ENCODE data around the gene HIPK1.

Gene HIPK1

GRCh38 chr1:113928941-113929749 is at the start of gene HIPK1:
HIPK1 (plus strand) TSS chr1:113929324.
- DNase-seq: peak; percentile 90 to 99 (median 94)
- intact Hi-C loops (cut with DNase I): loop anchor here (1.0 kb wide), 2 partner anchors 24 to 117 kb away; partner anchors contain the start of genes DCLRE1B and RSBN1

- no peak for DNase-seq
- intact Hi-C loops (cut with DNase I): no loop called here
Measured at GRCh38 chr1:113879739-113880038, 49.4 kb upstream of the HIPK1 start.

DNA sequence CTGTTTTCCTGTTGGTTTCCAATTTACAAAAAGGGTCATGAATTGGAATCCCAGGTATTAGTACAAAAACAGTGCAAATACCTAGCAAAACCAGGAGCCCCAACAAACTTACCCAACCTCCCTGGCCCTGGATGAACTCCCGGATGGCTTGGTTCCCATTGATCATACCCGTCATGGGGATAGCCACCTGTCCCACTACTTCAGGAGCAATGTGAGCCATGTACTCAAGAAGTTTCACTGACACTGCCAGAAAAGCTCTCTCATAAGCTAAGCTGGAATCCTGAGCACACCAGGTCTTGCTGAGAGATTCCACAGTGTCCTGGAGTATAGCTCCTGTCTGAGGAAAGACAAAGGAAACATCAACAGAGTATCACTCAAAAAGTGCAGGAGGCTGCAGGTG is 47.5 kb upstream of the HIPK1 start:
- no peak for DNase-seq
- intact Hi-C loops (cut with DNase I): no loop called here

- DNase-seq: no peak
- intact Hi-C loops (cut with DNase I): no loop called here
Measured at GRCh38 chr1:113886417-113887401, 42.4 kb upstream of the HIPK1 start.

DNA sequence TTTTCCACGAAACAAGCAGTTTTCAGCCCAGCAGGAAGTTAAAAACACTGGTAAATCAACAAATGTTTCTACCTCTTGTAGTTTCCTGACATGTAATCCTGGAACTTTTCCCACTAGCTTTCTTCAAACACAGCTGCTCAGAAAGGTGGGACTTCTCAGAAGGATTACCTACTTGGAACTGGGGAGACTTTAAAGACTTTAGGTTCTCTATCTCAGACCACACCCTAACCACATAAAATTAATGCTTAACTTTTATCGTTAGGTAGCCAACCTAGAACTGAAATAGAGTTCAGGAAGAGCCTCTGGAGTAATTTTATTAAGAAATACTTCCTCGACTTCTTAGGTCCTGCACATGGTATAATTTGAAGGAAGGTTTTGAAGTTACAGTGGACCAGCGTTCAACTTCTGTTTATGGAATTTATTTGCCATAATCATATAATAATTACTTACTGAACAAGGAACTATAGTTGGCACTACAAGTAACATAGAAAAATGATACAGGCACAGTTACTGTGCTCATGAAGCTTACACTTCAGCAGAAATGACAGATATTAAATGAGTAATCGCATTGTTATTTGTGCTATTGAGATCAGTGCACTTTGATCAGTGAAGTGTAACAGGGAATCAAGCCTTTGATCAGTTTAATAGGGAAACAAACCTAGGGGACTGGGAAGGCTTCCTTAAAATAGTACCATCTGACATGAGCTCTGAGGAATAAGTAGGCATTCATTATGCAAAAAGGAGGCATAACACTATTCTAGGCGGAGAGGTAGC is 41.5 kb upstream of the HIPK1 start, which contains the start of gene BCL2L15:
TSS of gene BCL2L15 (minus strand) at position 180 of the 774 bp plus-strand sequence. CDS start 206 bp downstream, outside the sequence.
- no peak for DNase-seq
- intact Hi-C loops (cut with DNase I): no loop called here

GRCh38 chr1:113890816-113891215 is 38.3 kb upstream of the HIPK1 start:
- no peak for DNase-seq
- intact Hi-C loops (cut with DNase I): no loop called here

DNA sequence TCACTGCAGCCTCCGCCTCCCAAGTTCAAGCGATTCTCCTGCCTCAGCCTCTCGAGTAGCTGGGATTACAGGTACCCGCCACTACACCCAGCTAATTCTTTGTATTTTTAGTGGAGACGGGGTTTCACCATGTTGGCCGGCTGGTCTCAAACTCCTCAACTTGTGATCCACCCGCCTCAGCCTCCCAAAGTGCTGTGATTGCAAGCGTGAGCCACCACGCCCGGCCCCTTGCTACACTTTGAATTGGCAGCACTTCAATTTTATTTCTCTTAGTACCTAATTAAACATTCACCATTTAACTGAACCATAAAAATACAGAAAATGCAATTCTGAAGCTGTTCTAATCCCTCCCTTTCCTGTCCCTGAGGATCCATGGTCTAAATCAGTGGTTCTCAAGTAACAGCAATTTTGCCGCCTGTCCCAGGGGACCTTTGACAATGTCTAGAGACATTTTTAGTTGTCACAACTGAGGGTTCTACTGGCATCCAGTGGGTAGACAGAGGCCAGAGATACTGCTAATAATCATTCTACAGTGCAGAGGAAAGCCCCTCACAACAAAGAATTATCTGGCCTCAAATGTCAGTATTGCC is 37.4 kb upstream of the HIPK1 start:
- DNase-seq: no peak
- intact Hi-C loops (cut with DNase I): no loop called here

DNA sequence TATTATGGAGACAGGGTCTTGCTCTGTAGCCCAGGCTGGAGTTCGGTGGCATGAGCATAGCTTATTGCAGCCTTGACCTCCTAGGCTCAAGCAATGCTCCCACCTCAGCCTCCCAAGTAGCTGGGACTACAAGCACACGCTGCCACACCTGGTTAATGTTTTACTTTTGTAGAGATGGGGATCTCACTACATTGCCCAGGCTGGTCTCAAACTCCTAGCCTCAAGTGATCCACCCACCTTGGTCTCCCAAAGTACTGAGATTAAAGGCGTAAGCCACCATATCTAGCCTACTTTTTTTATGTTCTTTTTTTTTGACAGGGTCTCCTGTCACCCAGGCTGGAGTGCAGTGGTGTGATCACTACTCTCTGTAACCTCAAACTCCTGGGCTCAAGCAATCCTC is 35.9 kb upstream of the HIPK1 start:
- no peak for DNase-seq
- intact Hi-C loops (cut with DNase I): no loop called here

GRCh38 chr1:113895098-113895497 is 34.0 kb upstream of the HIPK1 start:
- DNase-seq: peak in 4 of 10 donors; percentile 11 to 84 (median 32)
- intact Hi-C loops (cut with DNase I): no loop called here

GRCh38 chr1:113895961-113896360 is 33.2 kb upstream of the HIPK1 start:
- intact Hi-C loops (cut with DNase I): no loop called here
- no peak for DNase-seq

- intact Hi-C loops (cut with DNase I): no loop called here
- no peak for DNase-seq
Measured at GRCh38 chr1:113898241-113898814, 30.8 kb upstream of the HIPK1 start.

DNA sequence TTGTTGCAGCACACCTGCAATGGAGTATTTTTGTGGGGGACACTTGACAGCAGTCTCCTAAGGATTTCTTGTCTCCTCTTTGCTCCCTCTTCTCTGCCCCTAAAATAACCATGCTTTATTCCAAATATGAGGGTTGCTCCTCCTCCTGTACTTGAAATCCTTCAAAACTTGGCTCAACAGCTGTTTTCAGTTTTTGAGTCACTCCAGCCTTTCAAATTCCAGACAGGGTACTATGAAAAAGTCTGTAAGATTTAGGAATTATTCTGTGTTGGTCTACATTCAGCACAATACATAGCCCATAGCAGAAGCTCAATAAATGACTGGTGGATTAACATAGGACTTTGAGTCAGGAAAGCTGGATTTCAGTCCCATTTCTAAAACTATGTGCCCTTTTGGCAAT is 30.0 kb upstream of the HIPK1 start:
- intact Hi-C loops (cut with DNase I): no loop called here
- DNase-seq: no peak

- DNase-seq: no peak
- intact Hi-C loops (cut with DNase I): no loop called here
Measured at GRCh38 chr1:113901191-113901590, 27.9 kb upstream of the HIPK1 start.

- DNase-seq: no peak
- intact Hi-C loops (cut with DNase I): loop anchor here (2.0 kb wide), 1 partner anchor 69 kb away; no protein-coding TSS in a partner anchor
Measured at GRCh38 chr1:113903501-113904292, 25.4 kb upstream of the HIPK1 start.

DNA sequence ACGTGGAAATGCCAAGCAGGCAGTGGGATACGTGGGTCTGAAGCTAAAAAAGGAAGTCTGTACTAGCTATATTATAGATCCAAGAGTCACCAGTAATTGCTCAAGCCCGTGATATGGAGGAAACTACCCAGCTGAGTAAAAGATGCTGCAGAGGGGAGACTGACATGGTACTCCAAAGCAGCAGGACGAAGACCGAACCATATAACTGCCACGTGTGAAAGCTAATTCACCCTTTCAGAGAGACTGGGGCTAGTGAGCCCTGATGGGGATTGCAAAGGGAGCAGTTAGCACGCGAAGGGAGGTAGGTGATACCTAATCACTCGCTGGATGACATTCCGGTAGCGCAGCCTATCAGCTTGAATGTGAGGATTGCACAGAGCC is 24.8 kb upstream of the HIPK1 start:
- intact Hi-C loops (cut with DNase I): loop anchor here (2.0 kb wide), 1 partner anchor 69 kb away; no protein-coding TSS in a partner anchor
- no peak for DNase-seq

- intact Hi-C loops (cut with DNase I): loop anchor here (1.0 to 2.0 kb wide), 3 partner anchors 24 to 93 kb away; partner anchors contain the start of genes HIPK1 and RSBN1
Measured at GRCh38 chr1:113904674-113905434, 24.3 kb upstream of the HIPK1 start, which contains the start of the genes AP4B1 and DCLRE1B. AP4B1 (minus strand) TSS chr1:113904799; CDS start chr1:113904717, 82 bp downstream. DCLRE1B (plus strand) TSS chr1:113905326; CDS start chr1:113905587, 261 bp downstream.

GRCh38 chr1:113905435-113905861 is 23.7 kb upstream of the HIPK1 start:
- intact Hi-C loops (cut with DNase I): loop anchor here (1.0 to 2.0 kb wide), 3 partner anchors 24 to 93 kb away; partner anchors contain the start of genes HIPK1 and RSBN1
- no peak for DNase-seq

More at GRCh38 chr1:113904674-113905434, 24.3 kb upstream of the HIPK1 start, which contains the start of the genes AP4B1 and DCLRE1B:
- peak; percentile 95 to 100 (median 97) for DNase-seq

All from posterior cingulate gyrus (tissue), 11 donors.